GM21526 (cell line): Measurements from ENCODE around the gene THAP8.

Source experiments
- ATAC-seq: cut with Tn5 transposase; IDR thresholded peaks from one replicate; pipeline ENCODE4 v1.9.1; 2021; ENCODE audit warnings: moderate library complexity; ENCODE audit not compliant: unreplicated experiment, low FRiP score

Gene THAP8

GRCh38 chr19:35996777-35997176 is 57.3 kb downstream of the THAP8 start:
- ATAC-seq = no peak

GRCh38 chr19:35995048-35995993 is 58.8 kb downstream of the THAP8 start, which contains the start of gene SDHAF1:
Gene SDHAF1, plus strand, starts transcription at chr19:35995188. Its CDS starts 87 bp downstream, at chr19:35995275.
- ATAC-seq = no peak

GRCh38 chr19:35993923-35994598 is 60.0 kb downstream of the THAP8 start:
- no peak for ATAC-seq

- ATAC-seq = no peak
Observed at GRCh38 chr19:35992907-35993765, 60.9 kb downstream of the THAP8 start.

- no peak for ATAC-seq
Observed at GRCh38 chr19:35991731-35992450, 62.2 kb downstream of the THAP8 start.

GRCh38 chr19:35990771-35991730 is 63.0 kb downstream of the THAP8 start:
- no peak for ATAC-seq

GRCh38 chr19:35990156-35990555 is 63.9 kb downstream of the THAP8 start:
- ATAC-seq = no peak

GRCh38 chr19:35988824-35989223 is 65.3 kb downstream of the THAP8 start:
- no peak for ATAC-seq

GRCh38 chr19:35987571-35987896 is 66.6 kb downstream of the THAP8 start:
- no peak for ATAC-seq

GRCh38 chr19:35986664-35987570 is 67.2 kb downstream of the THAP8 start:
- ATAC-seq = no peak

GRCh38 chr19:35986111-35986510 is 68.0 kb downstream of the THAP8 start:
- no peak for ATAC-seq
